ENCODE measurements around the gene PIK3R6.

PIK3R6 gene

DNA sequence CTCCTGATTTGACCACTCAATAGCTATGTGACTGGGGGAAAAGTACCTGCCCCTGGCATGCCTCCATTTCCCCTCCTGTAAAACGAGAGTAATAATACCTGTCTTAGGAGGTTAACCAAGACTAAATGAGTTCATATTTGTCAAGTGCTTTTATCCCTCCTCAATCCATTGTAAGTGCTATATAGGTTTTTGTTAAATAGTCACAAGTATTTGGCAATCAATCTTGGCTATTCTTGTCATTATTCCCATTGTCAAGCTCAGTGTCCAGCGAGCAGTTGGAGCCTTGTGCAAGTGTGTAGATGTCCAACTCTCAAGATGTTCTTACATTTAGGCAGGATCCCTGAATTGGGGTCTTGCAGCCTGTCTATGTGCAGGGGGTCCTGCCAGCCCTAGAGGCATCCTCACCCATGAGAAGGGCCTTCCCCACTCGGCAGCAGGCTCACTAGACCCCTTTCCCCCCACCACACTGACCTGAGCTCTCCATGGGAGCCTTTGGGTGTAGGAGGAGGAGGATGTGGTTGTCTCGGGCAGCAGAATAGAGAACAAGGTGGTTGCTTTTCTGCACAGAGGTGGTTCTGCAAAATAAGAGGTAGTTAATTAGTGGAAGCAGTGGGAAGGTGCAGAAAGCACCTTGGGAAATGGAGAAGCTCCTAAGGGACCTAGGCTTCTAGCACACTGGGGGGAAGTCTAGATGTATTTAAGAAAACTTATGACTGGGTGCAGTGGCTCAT lies 18.0 kb downstream of the PIK3R6 start:
- DNase-seq (ENCODE audit: low spot score): no peak

DNA sequence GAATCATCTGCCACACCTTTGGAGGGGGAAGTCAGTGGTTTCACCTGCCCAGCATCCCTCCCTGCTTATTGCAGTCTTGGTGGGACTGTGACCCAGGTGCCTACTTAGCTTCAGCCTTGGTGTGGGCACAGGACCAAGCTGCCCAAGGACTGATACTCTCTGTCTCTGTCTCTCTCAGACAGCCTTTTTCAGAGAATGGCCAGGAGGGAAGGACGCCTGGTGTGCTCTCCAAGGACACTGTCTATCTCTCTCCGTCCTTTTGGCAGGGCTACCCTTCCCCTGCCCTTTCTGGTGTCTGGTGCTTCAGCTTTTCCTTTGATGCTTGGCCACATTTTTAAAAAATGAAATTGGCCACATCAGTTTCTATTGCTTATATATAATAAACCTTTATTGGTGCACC lies 19.6 kb downstream of the PIK3R6 start:
- DNase-seq (ENCODE audit: low spot score): no peak

GRCh38 chr17:8846768-8847211 lies 20.7 kb downstream of the PIK3R6 start:
- DNase-seq (ENCODE audit: low spot score): peak; percentile 38

GRCh38 chr17:8844229-8845218 lies 22.9 kb downstream of the PIK3R6 start:
- DNase-seq (ENCODE audit: low spot score): no peak

DNA sequence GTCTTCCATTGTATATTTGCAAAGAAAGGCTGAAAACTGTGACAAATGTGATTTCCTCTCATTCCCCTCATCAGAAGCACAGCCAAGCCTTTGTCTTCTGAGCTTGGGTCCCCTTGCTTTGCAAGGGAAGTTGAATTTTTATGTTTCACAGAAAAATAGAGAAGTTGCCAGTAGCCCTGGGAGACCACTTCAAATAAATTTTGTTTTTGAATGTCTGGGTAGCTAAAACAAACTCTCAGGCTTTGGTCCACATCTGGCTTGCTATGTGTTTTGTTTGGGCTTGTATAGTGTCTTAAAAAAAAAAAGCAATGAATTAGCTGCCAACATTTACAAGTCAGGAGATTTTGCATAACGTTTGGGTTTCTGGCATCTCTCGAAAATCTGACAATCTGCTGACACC lies 24.1 kb downstream of the PIK3R6 start:
- no peak for DNase-seq (ENCODE audit: low spot score)

GRCh38 chr17:8841844-8842243 lies 25.6 kb downstream of the PIK3R6 start:
- DNase-seq (ENCODE audit: low spot score): no peak

DNA sequence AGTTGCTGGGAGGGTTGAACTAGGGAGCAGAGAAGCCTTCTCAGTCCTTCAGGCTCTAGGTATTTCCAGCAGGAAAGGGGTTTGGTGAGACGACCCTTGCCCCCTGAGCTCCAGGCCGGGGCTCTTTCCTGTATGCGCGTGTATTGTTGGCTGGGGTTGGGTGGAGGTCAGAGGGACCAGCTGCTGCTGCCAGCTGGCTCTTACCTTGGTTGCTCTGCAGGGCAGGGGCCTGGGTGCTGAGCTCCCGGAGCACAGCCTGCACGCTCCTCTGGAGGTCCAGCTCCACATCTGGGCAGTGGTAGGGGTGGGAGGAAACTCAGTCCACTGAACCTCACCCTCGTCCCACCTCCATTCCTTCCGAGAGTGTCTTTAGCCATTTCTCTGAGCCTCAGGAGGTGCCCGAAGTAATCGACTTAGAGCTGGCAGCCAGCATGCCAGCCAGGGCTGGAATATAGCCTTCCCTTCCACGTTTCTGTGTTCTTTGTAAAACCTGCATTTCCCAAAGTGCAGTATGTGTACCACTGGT lies 28.0 kb downstream of the PIK3R6 start:
- no peak for DNase-seq (ENCODE audit: low spot score)

- no peak for DNase-seq (ENCODE audit: low spot score)
These were observed 28.9 kb downstream of the PIK3R6 start for GRCh38 chr17:8838551-8839095.

GRCh38 chr17:8837563-8838075 lies 29.9 kb downstream of the PIK3R6 start:
- DNase-seq (ENCODE audit: low spot score): no peak

DNA sequence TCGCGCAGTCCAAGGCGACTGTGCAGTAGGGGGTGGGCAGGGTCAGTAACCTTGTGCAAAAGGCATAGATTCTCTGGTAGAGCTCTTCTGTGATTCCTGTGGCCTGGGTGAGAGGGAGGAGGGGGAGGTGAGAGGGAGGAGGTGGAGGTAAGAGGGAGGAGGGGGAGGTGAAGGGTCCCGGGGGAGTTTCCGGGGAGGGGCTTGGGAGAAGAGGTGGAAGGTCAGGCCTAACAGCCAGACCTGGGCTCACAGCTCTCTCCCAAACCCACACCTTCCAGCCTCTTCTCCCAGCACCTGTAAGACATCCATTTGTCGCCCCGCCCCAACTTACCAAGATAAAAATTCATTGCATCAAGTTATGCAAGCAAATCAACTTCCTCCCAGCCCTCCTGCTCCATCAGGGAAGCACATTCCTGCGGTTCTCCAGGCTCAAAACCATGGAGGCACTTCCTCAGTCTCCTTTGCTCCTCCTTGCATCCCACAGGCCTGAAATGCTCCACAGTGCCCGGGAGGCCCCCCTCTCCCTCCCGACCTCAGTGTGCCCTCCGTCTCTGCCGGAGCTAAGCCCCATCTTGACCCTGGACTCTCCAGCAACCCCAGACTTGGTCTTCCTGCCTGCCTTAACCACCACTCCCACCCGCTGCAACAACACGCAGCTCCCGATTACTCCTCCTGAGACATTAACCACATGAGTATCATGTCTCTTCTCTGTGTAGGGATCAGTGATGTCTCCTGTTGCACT lies 30.5 kb downstream of the PIK3R6 start:
- no peak for DNase-seq (ENCODE audit: low spot score)

- no peak for DNase-seq (ENCODE audit: low spot score)
These were observed 31.7 kb downstream of the PIK3R6 start for GRCh38 chr17:8835631-8836364.

- DNase-seq (ENCODE audit: low spot score): no peak
These were observed 32.4 kb downstream of the PIK3R6 start for GRCh38 chr17:8835106-8835505.

- DNase-seq (ENCODE audit: low spot score): no peak
These were observed 34.6 kb downstream of the PIK3R6 start for GRCh38 chr17:8832711-8833352.

DNA sequence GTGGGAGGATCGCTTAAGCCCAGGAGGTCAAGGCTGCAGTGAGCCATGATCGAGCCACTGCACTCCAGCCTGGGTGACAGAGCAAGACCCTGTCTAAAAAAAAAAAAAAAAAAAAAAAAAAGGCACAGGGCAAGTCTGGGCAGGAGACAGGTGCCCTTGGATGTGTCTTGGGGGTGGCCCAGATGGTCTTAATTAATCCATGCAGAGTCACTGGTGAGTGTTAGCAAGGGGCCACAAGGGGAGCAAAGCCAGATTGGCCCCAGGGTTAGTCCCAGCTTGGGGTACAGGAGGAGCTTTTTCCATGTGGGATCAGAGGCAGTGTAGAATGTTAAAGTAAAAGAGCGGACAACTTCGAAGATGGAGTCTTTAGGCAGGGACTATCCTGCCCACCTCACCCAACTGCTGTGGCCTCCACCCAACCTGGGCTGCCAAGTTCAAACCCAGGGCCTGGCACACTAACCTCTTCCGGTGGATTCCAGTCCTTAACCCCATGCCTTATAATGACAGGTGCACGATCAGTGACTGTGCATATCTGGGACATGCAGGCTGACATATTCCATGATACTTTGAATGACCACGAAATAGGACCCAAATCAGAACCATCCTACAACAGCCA lies 36.1 kb downstream of the PIK3R6 start:
- DNase-seq (ENCODE audit: low spot score): no peak

DNA sequence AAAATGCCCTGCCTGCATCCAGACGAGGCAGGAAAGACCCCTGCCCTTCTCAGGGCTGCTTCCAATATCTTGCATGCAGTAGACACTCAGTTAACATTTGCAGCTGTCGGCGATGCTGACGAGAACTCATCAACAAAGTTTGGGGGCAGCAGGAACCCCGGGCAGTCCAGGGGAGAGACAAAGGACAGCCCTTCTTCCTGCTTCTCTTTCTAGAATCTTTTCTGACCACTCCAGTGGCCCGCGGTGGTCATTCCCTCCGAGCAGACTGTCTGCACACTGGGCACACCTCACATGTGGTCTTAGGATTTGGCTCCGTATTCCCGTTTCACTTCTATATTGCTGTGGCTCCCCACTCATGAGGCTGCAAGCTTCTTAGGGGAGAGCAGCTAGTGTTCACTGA lies 37.3 kb downstream of the PIK3R6 start:
- DNase-seq (ENCODE audit: low spot score): no peak

DNA sequence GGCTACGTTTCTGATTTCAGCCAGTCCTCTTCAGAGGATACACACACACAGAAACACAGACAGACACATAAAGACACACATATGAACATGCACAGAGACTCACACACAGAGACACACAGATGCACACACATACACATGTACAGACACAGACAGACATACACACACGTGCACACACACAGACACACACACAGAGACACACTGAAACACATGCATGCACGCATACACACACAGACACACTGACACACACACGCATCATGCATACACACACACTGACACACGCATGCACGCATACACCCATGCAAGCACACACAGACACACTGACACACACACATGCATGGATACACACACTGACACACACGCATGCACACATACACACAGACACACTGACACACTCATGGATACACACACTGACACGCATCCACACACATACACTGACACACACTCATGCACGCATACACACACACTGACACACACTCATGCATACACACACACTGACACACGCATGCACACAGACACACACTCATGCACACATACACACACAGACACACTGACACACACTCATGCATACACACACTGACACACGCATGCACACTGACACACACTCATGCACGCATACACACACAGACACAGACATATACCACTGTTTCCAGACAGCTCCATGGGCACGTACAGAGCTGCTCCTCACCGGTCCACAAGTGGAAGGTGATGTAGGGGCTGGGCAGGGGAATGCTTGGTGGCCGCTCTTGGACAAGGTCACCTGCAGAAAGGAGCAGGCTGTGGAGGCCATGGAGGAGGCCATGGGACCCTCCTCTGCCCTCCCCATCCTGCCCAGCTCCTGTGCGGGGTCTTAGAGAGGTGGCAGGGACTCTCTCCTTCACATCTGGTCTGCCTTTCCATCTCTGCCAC lies 38.2 kb downstream of the PIK3R6 start:
- DNase-seq (ENCODE audit: low spot score): no peak

GRCh38 chr17:8828517-8828875 lies 39.0 kb downstream of the PIK3R6 start:
- DNase-seq (ENCODE audit: low spot score): no peak

DNA sequence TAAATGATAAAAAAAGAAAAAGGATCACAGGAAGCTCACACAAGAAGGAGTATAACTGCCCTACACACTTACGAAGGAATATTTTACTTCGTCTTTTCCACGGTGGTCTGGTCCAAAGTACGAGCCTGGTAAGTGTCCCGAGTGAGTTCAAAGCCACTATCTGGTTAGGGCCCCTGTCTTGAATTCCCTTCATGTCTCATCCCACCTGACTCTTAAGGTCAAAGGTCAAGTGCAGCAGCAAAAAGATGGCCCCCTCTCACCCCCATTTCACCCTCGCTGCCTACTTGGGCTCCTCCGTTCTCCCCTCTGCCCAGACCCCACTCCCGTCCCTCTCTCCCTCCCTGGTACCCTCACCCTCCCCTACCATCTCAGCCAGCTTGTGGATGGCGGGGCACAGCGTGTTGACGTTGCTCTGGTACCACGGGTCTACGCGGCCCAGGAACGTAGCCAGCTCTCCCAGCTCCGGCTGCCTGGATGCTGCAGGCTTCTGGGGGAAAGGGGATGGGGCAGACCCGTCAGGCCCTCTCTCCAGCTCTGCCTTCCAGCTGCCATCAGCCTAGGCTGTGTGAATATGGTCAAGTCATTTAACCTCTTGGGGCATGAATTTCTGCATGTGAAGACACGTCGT lies 40.6 kb downstream of the PIK3R6 start:
- DNase-seq (ENCODE audit: low spot score): no peak

All from putamen (tissue), 1 donor.